ENCODE results near the gene LRCH1. TPM values are rescaled to one million over a fixed set of nuclear protein-coding genes. Genes with fewer than 3 reads are reported as not detected.
A peak's percentile ranks its signal among the peaks of the same experiment; 100 is the strongest.

The LRCH1 gene
- total and polyA plus RNA-seq, 3 donors from 2014 or later = 8.9 to 17.7 (median 16.8) TPM

GRCh38 chr13:46647512-46648065, 94.6 kb downstream of the LRCH1 start:
- Histone ChIP-seq H3K36me3 (ENCODE audit: low read depth, missing control alignments) (no peaks in the 10 kb centered on the region), H3K9me3 (no peaks in the 10 kb centered on the region), H3K4me1 (peaks cover 6% of the 10 kb centered on the region), H3K4me3 (no peak overlapping the region), H3K27ac (no peak overlapping the region), H3K27me3 (no peaks in the 10 kb centered on the region)
- WGBS, 2 donors = 84 to 86% methylated on average over 7 of the region's 7 CpGs
- no peak for DNase-seq
- intact Hi-C loops (cut with DNase I; ENCODE audit: low total_unique reads) = no loop called here
- TF ChIP-seq POLR2A (IDR thresholded peaks at IDR 0.05) = no peak
- TF ChIP-seq CTCF (IDR thresholded peaks at IDR 0.05) = no peak

GRCh38 chr13:46648166-46648607, 95.2 kb downstream of the LRCH1 start:
- H3K27me3 ChIP-seq = no peaks in the 10 kb centered on the region
- no peaks in the 10 kb centered on the region for H3K9me3 ChIP-seq
- TF ChIP-seq POLR2A (IDR thresholded peaks at IDR 0.05) = no peak
- TF ChIP-seq CTCF (IDR thresholded peaks at IDR 0.05) = no peak
- no peak for DNase-seq
- H3K27ac ChIP-seq = no peak overlapping the region
- intact Hi-C loops (cut with DNase I; ENCODE audit: low total_unique reads) = no loop called here
- WGBS, 2 donors = 92 to 93% methylated on average over 4 of the region's 4 CpGs
- H3K4me3 ChIP-seq = no peak overlapping the region
- H3K4me1 ChIP-seq = peaks cover 6% of the 10 kb centered on the region
- no peaks in the 10 kb centered on the region for H3K36me3 ChIP-seq (ENCODE audit: low read depth, missing control alignments)

GRCh38 chr13:46649816-46650215, 96.8 kb downstream of the LRCH1 start:
- intact Hi-C loops (cut with DNase I; ENCODE audit: low total_unique reads) = no loop called here
- no peaks in the 10 kb centered on the region for H3K27me3 ChIP-seq
- no peak overlapping the region for H3K27ac ChIP-seq
- no peaks in the 10 kb centered on the region for H3K9me3 ChIP-seq
- H3K4me3 ChIP-seq = no peak overlapping the region
- no peak for DNase-seq
- no peaks in the 10 kb centered on the region for H3K4me1 ChIP-seq
- H3K36me3 ChIP-seq (ENCODE audit: low read depth, missing control alignments) = no peaks in the 10 kb centered on the region
- 77 to 93% methylated on average over 1 of the region's 1 CpG for WGBS, 2 donors
- TF ChIP-seq POLR2A (IDR thresholded peaks at IDR 0.05) (no peak), CTCF (IDR thresholded peaks at IDR 0.05) (no peak)

- intact Hi-C loops (cut with DNase I; ENCODE audit: low total_unique reads) = no loop called here
- peak overlapping the region; percentile 68 to 69 for H3K27ac ChIP-seq
- TF ChIP-seq POLR2A (IDR thresholded peaks at IDR 0.05) = no peak
- no peak for TF ChIP-seq CTCF (IDR thresholded peaks at IDR 0.05)
- H3K4me3 ChIP-seq = no peak overlapping the region
- 67 to 79% methylated on average over 1 of the region's 1 CpG for WGBS, 2 donors
- H3K9me3 ChIP-seq = no peaks in the 10 kb centered on the region
- no peaks in the 10 kb centered on the region for H3K36me3 ChIP-seq (ENCODE audit: low read depth, missing control alignments)
- no peak for DNase-seq
- no peaks in the 10 kb centered on the region for H3K27me3 ChIP-seq
- peaks cover 18% of the 10 kb centered on the region for H3K4me1 ChIP-seq
Observed at GRCh38 chr13:46654951-46655350, 102.0 kb downstream of the LRCH1 start.
